ENCODE measurements around the gene FAM221B.

The FAM221B gene

GRCh38 chr9:35852267-35852815 is 23.8 kb upstream of the FAM221B start:
- DNase-seq (ENCODE audit: insufficient read length, low spot score) (no peak), FAIRE-seq (no peak)

GRCh38 chr9:35847792-35848572 is 19.4 kb upstream of the FAM221B start:
- DNase-seq (ENCODE audit: insufficient read length, low spot score): no peak
- FAIRE-seq: no peak

GRCh38 chr9:35845824-35846771 is 17.6 kb upstream of the FAM221B start:
- DNase-seq (ENCODE audit: insufficient read length, low spot score): no peak
- no peak for FAIRE-seq

- FAIRE-seq (no peak), DNase-seq (ENCODE audit: insufficient read length, low spot score) (peak; percentile 27)
Observed at GRCh38 chr9:35844628-35845270, 16.2 kb upstream of the FAM221B start.

- DNase-seq (ENCODE audit: insufficient read length, low spot score) (no peak), FAIRE-seq (no peak)
Observed at GRCh38 chr9:35842795-35843194, 14.3 kb upstream of the FAM221B start.

GRCh38 chr9:35842020-35842745 is 13.7 kb upstream of the FAM221B start:
- no peak for DNase-seq (ENCODE audit: insufficient read length, low spot score)
- FAIRE-seq: no peak

- FAIRE-seq: no peak
- DNase-seq (ENCODE audit: insufficient read length, low spot score): no peak
Observed at GRCh38 chr9:35841645-35841900, 13.0 kb upstream of the FAM221B start.

GRCh38 chr9:35840881-35841644 is 12.5 kb upstream of the FAM221B start:
- DNase-seq (ENCODE audit: insufficient read length, low spot score) (no peak), FAIRE-seq (no peak)

GRCh38 chr9:35839926-35840325 is 11.4 kb upstream of the FAM221B start:
- DNase-seq (ENCODE audit: insufficient read length, low spot score) (no peak), FAIRE-seq (no peak)

GRCh38 chr9:35836595-35836994 is 8.1 kb upstream of the FAM221B start:
- DNase-seq (ENCODE audit: insufficient read length, low spot score) (no peak), FAIRE-seq (no peak)

GRCh38 chr9:35835766-35836165 is 7.2 kb upstream of the FAM221B start:
- no peak for FAIRE-seq
- DNase-seq (ENCODE audit: insufficient read length, low spot score): no peak

GRCh38 chr9:35835216-35835632 is 6.7 kb upstream of the FAM221B start:
- FAIRE-seq (no peak), DNase-seq (ENCODE audit: insufficient read length, low spot score) (no peak)

- FAIRE-seq (no peak), DNase-seq (ENCODE audit: insufficient read length, low spot score) (no peak)
Observed at GRCh38 chr9:35834260-35835215, 6.0 kb upstream of the FAM221B start.

GRCh38 chr9:35832814-35833213 is 4.3 kb upstream of the FAM221B start:
- DNase-seq (ENCODE audit: insufficient read length, low spot score): no peak
- FAIRE-seq: no peak

GRCh38 chr9:35831040-35831439 is 2.5 kb upstream of the FAM221B start:
- no peak for DNase-seq (ENCODE audit: insufficient read length, low spot score)
- FAIRE-seq: no peak

GRCh38 chr9:35829764-35830096 is 1.2 kb upstream of the FAM221B start:
- FAIRE-seq: no peak
- DNase-seq (ENCODE audit: insufficient read length, low spot score): no peak

- DNase-seq (ENCODE audit: insufficient read length, low spot score): peak; percentile 90
- no peak for FAIRE-seq
Observed at GRCh38 chr9:35829084-35829763, 692 bp upstream of the FAM221B start, which contains the start of gene TMEM8B. Gene TMEM8B (plus strand): TSS chr9:35829228. CDS start chr9:35829448, 220 bp downstream.

- FAIRE-seq (no peak), DNase-seq (ENCODE audit: insufficient read length, low spot score) (no peak)
Observed at GRCh38 chr9:35827486-35827885, 1.0 kb downstream of the FAM221B start.

All from HTR-8/SVneo (cell line).